ENCODE data around the gene FMN1. TPM values are rescaled to one million over a fixed set of nuclear protein-coding genes. Genes with fewer than 3 reads are reported as not detected.

The FMN1 gene
- total and polyA plus RNA-seq, 12 donors, result 0.22 to 5.5 (median 3.3) TPM

- Histone ChIP-seq H3K4me1 (peaks cover 0 to 9% (median 0%) of the 10 kb centered on the region in 9 donors), H3K9me3 (no peaks in the 10 kb centered on the region), H3K27me3 (no peaks in the 10 kb centered on the region), H3K27ac (no peak overlapping the region), H3K4me3 (no peak overlapping the region), H3K36me3 (no peaks in the 10 kb centered on the region)
- WGBS, 2 donors, result 85 to 91% methylated on average over 3 of the region's 3 CpGs
- no peak for ATAC-seq
- DNase-seq, result no peak
- intact Hi-C loops (cut with DNase I), result no loop called here
- no peak for TF ChIP-seq CTCF (IDR thresholded peaks at IDR 0.05)
These were observed 329.7 kb downstream of the FMN1 start for GRCh38 chr15:32864841-32865240.

GRCh38 chr15:32864051-32864450 lies 330.5 kb downstream of the FMN1 start:
- DNase-seq, result no peak
- H3K9me3 ChIP-seq, result no peaks in the 10 kb centered on the region
- no peaks in the 10 kb centered on the region for H3K27me3 ChIP-seq
- H3K27ac ChIP-seq, result no peak overlapping the region
- H3K36me3 ChIP-seq, result no peaks in the 10 kb centered on the region
- H3K4me1 ChIP-seq, result peaks cover 0 to 9% (median 0%) of the 10 kb centered on the region in 9 donors
- no peak for TF ChIP-seq CTCF (IDR thresholded peaks at IDR 0.05)
- WGBS, 2 donors, result 85 to 100% methylated on average over 1 of the region's 1 CpG
- intact Hi-C loops (cut with DNase I), result no loop called here
- no peak for ATAC-seq
- H3K4me3 ChIP-seq, result no peak overlapping the region

- no peaks in the 10 kb centered on the region for H3K9me3 ChIP-seq
- peaks cover 0 to 5% (median 0%) of the 10 kb centered on the region in 9 donors for H3K4me1 ChIP-seq
- DNase-seq (no peak), ATAC-seq (peak in 5 of 8 donors; percentile 38 to 71 (median 61))
- TF ChIP-seq CTCF (IDR thresholded peaks at IDR 0.05), result no peak
- no peaks in the 10 kb centered on the region for H3K27me3 ChIP-seq
- peak overlapping the region in 4 of 10 donors; percentile 9 to 24 (median 17) for H3K4me3 ChIP-seq
- H3K36me3 ChIP-seq, result no peaks in the 10 kb centered on the region
- WGBS, 2 donors, result 44% methylated on average over 14 of the region's 14 CpGs
- H3K27ac ChIP-seq, result peak overlapping the region in 1 of 10 donors; percentile 56
- intact Hi-C loops (cut with DNase I), result no loop called here
These were observed 332.8 kb downstream of the FMN1 start for GRCh38 chr15:32861761-32862160.

GRCh38 chr15:32861174-32861573 lies 333.3 kb downstream of the FMN1 start:
- ATAC-seq (no peak), DNase-seq (no peak)
- Histone ChIP-seq H3K27me3 (no peaks in the 10 kb centered on the region), H3K9me3 (no peaks in the 10 kb centered on the region), H3K36me3 (no peaks in the 10 kb centered on the region), H3K4me3 (peak overlapping the region in 1 of 10 donors; percentile 24), H3K4me1 (peaks cover 0 to 8% (median 0%) of the 10 kb centered on the region in 9 donors), H3K27ac (peak overlapping the region in 1 of 10 donors; percentile 56)
- TF ChIP-seq CTCF (IDR thresholded peaks at IDR 0.05), result no peak
- 89 to 96% methylated on average over 5 of the region's 5 CpGs for WGBS, 2 donors
- intact Hi-C loops (cut with DNase I), result no loop called here
